HG03520 (cell line): ENCODE results near the gene MPP3.
"Not testable (repeated sequence)": the region's sequence is repeated elsewhere in the genome, so short reads cannot be mapped to it uniquely, and the experiment has no call there.

Source experiments
- ATAC-seq: cut with Tn5 transposase; IDR thresholded peaks from one replicate; pipeline ENCODE4 v1.9.1; 2021; ENCODE audit warnings: mild to moderate bottlenecking, moderate library complexity; ENCODE audit not compliant: unreplicated experiment

MPP3 gene

DNA sequence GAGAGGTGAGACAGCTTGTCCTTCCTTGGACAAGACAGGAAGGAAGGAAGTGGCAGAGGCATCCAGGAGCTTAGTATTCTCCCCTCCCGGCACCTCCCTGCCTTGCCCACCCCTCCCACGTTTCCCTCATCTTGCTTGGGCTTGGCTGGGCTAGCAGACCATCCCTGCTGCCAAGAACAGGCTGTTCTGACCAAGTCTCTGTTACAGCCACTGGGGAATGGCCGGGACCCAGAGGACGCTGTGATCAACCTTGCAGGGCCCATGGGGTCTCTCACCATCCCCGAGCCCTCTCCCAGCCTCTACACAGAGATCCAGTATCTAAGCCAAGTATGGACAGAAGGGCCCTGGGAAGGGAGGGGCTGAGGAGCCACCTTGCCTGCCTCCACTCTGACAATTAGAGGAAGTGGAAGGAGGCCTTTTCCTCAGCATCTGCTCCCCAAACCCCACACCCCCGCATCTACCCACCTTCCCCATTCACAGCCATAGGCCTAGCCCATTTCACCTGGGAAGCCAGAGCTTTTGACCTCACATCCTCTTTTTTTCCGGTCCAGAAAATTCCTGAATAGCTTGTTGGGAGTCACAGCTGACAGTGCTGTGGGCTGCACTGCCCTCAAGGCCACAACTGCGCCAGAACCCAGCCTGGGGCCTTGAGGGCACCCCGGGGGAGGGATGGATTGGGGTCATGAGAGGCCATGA is 28.1 kb upstream of the MPP3 start:
- ATAC-seq, result no peak

DNA sequence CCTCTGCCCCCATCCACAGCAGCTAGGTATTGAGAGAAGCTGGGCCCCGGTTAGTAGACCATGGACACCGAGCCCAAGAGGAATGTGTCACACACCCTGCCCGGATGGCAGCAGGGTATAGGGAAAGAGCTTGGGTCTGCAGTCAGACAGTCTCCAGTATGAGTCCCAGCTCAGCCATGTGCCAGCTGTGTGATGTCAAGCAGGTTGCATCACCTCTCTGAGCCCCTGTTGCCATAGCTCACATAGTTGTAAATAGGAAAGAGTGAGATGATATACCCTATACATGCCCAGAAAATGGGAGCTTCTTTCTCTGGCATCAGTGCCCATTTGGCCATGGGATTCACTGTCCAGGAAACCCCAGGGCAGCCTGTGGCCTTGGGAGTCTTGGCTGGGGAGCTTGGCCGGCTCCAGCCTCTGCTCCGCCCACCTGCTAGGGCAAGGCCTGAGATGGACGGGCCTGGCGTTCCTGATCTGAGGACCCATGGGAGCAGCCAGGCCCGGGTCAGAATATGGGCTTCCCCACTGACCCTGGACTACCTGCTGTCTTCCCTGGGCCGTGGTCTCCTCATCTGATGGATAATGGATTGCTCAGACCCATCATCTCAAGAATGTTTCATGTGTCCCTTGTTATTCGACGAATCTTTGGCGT is 27.3 kb upstream of the MPP3 start:
- no peak for ATAC-seq

DNA sequence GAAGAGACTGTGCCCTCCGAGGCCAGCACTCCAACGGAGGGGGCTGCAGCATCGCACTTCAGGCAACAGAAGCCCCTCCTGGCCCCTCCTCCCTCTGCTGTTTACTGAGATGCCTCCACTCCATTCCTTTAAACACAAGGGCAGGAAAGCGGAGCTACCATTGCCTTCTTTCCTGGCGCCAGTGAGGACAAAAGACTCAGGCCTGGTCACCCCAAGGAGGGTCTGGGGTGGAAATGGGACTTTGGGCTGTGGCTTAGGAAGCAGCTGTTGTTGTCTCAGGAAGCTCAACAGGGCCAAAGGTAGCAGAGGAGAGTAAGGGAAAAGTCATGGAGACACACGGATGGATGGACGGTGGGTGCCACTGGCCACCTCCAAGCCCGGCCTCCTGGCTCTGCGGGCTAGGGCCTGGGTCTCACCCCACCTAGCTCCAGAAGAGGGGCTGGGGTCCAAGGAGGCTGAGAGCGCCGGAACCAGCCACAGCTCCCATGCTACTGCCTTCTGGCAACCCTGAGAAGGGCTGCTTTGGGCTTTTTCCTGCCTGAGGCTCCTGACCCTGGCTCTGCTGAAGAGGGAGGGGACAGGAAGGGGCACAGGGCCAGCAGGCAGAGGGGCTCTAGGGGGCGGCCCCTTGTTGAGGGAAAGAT is 25.1 kb upstream of the MPP3 start:
- no peak for ATAC-seq

DNA sequence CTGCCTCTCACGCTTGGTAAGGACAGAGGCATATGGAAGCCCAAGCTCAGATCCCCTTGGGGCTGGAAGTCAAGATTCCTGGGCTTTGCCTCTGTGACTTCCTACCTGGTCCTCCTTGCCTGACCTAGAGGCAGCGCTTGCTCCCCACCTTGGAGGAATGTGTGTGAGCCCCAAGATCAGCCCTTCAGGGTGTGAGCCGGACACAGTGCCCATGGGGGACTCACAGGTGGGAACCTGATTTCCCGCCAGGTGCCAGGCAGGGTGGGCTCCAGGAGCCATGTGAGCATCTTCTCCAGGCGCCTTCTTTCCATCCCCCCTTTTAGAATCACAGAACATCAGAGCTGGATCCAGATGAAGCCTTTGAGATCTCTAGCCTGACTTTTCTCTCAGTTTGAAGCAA is 24.2 kb upstream of the MPP3 start:
- no peak for ATAC-seq

DNA sequence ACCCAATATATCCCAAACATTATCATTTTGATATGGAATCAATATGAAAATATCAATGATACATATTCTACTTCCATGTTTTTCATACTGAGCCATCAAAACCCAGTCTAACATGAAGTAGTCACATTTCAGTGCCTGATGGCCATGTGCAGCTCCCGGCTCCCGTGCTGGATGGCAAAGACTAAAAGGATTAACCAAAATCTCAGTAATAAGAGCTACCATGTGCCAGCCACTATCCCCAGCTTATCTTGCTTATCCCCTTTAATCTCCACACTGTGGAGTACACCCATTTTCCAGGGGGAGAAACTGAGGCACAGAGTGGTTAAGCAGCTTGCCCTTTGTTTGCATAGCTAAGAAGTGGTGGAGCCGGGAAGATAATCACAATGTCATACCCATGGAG is 23.2 kb upstream of the MPP3 start:
- no peak for ATAC-seq

DNA sequence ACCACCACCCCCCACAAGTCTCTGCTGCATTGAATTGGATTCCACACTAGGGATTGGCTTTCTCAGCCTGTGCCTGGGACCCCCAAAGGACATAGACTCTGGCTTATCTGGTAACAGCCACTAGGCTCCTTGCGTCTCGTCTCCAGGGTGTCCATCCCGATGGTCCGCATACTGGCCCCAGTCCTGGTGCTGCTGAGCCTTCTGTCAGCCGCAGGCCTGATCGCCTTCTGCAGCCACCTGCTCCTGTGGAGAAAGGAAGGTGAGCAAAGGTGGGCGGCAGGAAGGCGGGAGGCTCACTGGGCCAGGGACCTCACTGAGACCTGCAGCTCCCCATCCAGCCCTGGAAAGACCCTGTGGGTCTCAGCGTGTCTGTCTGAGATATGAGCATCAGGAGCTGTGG is 22.1 kb upstream of the MPP3 start:
- ATAC-seq, result no peak

DNA sequence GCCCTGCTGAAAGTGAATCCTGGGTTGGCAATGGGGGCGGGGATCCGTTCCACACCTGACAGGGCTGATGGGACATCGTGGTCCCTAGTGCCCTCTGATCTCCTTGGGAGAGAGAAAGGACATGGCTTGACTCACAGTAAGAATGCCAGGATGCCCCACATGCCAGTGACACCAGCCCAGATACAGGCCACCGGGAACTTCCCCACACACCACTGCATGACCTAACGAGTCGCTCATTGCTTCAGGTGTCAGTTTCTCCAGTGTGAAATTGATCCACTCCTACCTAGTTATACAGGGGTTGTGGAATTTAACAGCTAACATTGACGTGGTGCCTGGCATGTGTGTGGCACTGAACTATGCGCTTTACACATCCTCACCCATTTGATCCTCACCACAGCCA is 21.6 kb upstream of the MPP3 start:
- ATAC-seq, result no peak

DNA sequence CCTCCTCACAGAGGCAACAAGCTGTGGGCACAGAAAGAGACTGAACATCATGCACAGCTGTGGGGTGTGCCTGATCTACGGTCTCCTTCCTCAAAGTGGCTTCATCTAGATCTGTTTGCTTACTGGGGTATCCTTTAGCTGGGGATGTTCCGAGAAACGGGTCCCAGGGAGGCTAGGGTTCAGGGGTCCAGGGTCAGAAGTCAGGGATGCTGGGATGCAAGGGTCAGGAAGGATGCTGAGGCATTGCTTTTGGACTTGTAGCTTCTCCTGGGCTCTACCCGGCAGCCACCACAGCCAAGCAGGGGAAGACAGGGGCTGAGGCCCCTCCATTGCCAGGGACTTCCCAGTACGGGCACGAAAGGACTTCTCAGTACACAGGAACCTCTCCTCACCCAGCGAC is 20.6 kb upstream of the MPP3 start:
- ATAC-seq, result no peak

DNA sequence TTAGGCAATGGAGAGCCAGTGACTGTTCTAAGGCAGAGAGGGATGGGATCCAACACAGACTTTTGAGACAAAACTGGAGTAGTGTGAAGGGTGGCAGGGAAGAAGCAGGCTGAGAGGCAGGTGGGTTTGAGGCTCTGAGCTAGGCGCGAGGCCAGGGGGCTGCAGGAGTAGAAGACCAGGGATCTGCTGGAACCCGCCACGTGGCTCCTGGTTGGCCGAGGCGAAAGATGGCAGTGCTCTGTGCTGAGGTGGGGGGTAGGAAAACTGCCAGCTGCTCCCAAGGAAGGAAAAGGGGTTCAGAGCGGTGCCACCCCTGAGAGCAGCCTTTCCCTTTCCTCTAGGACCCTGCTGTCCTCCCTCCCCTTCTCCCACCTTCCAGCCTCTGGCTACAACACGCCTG is 19.6 kb upstream of the MPP3 start:
- ATAC-seq, result no peak

DNA sequence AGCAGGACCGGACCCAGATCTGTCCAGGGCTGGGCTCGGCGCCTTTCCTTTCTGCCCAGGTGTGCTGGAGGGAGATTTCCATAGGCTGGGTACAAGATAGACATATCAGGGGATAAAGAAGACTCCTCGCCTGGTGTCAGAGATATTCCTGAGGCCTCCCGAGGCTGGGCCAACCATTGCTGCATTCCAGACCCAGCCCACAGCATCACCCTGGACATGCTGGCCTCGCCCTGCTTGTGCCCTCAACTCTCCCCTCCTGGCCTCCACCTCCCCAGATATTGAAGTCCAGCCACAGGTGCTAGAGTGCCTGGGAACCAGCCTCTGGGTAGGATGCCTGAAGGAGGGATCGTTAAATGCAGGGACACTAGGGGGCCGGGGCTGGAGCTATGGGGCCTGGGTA is 16.2 kb upstream of the MPP3 start:
- ATAC-seq, result no peak

DNA sequence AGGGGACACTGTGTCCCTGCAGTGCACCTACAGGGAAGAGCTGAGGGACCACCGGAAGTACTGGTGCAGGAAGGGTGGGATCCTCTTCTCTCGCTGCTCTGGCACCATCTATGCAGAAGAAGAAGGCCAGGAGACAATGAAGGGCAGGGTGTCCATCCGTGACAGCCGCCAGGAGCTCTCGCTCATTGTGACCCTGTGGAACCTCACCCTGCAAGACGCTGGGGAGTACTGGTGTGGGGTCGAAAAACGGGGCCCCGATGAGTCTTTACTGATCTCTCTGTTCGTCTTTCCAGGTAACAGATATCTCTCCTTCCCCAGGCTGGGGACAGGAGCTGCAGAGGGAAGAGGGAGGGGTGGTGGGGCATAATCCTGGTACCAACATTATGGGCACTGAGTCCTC is 15.7 kb upstream of the MPP3 start:
- no peak for ATAC-seq

DNA sequence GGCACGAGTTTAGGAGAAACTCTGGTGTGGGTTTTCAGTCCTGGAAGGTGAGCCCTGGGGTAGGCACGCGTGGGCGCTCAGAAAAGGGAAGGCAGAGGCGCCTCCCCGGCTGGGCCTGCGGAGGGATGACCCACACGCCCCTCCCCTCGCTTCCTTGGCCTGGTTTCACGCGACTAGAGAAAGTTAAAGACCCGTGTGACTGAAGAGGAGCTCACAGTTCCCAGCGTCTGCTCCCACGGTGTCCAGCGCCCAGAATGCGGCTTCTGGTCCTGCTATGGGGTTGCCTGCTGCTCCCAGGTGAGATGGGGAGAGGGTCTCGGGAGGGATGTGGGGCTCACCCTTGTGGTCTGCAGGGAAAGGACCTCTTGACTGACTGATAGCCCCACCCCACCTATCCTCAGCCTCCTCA is 14.0 kb upstream of the MPP3 start, which contains the start of gene CD300LG:
TSS of gene CD300LG (plus strand) at position 214 of the 409 bp plus-strand sequence. CDS start at position 255, 41 bp downstream.
- no peak for ATAC-seq

DNA sequence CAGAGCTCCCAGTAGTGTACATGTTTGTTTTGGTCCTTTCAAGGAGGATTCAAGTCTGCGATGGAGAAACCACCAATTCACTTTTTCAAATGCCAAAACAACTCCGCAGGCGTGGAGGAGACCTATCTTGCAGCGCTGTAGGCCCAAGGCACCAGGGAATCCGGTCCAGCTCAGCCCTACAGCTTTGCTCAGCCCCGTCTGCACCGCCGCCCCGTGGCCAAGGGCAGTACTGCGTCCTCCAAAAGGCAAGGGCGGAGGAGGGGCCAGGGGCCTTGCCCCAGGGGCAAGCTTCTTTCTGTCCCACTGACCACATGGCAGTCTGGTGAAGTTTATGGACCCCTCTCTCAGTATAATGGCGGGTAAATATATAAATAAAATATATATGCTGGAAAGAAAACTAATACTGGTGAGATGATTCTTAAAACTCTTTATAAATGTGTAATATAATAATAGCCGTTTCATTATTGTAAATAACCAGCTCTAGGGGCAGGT is 13.3 kb upstream of the MPP3 start:
- no peak for ATAC-seq

DNA sequence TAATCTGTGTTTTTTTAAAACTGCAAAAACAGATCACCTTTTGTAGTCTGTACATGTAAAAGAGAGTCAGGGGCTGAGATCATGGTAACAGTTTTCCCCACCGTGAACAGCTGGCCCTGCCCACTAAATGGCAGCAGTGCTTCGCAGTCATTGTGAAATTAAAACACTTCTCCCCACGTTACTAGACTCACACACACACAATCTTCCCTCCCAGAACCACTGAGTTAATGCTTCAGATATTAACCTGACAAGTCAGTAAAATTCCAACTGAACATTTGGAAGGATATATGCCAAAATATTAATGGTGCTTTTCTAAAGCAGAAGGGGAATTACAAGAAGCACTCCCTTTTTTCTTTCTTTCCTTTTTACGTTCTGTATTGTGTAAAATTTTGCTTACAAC is 12.8 kb upstream of the MPP3 start:
- no peak for ATAC-seq

DNA sequence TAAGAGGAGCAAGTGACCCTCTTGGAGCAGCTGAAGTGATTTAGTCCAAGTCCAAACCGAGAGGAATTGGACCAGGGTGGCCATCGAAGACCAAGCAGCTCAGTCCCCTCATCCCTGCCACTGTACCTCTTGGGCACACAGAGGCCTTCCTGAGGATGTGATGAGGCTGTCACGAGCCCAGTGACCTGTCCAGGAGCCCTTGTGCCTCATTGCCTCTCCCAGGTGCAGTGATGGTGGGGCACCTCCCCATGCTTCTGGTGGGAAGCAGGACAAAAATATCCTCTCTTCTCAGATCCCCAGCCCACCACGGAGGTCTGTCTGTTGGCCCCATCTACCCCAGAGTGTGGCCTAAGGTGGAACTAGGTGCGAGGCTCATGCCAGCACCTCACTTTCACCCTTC is 11.3 kb upstream of the MPP3 start:
- ATAC-seq, result no peak

DNA sequence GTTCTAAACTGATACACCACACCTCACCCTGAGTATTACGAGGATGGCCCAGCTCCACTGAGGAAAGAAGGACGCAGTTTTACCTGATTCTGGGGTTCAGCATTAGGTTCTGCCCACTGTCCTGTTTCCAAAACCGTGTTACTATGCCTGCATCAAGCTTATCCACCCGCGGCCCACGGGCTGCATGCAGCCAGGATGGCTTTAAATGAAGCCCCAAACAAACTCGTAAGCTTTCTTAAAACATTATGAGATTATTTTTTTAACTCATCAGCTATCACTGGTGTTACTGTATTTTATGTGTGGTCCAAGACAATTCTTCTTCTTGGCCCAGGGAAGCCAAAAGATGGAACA is 10.0 kb upstream of the MPP3 start:
- ATAC-seq, result no peak

DNA sequence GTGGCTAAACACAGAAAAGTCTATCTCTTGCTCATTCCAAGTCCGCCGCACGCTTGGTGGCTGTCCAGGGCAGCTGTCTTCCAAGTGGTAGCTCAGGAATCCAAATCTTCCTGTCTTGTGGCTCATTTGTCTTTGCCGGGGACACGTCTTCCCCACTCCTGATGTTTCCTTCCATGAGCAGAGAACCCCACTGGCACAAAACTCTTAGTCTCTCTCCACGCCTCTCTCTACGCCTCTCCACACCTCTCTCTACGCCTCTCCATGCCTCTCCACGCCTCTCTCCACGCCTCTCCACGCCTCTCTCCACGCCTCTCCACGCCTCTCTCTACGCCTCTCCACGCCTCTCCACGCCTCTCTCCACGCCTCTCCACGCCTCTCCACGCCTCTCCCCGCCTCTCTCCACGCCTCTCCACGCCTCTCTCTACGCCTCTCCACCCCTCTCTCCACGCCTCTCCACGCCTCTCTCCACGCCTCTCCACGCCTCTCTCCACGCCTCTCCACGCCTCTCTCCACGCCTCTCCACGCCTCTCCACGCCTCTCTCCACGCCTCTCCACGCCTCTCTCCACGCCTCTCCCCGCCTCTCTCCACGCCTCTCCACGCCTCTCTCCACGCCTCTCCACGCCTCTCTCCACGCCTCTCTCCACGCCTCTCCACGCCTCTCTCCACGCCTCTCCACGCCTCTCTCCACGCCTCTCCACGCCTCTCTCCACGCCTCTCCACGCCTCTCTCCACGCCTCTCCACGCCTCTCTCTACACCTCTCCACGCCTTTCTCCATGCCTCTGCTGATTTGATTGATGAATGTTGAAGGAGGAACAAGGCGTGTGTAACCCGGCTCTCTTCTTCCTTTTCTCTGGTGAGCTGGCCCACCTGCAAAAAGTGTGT is 9.4 kb upstream of the MPP3 start:
- ATAC-seq, result not testable (repeated sequence)

DNA sequence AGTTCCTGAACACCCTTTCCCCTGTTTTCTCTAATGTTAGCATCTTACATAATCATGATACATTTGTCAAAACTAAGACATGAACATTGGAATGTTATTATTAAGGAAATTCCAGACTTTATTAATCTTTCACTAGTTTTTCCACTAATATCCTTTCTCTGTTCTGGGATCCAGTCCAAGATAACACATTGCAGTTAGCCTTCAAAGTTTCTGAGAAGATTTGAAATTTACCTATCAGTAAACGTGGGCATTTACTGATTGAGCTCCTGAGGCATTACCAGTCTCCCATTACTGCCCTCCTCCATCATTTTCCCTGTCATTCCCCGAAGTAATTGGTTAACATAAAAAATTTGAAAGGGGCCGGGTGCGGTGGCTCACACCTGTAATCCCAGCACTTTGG is 8.3 kb upstream of the MPP3 start:
- no peak for ATAC-seq

DNA sequence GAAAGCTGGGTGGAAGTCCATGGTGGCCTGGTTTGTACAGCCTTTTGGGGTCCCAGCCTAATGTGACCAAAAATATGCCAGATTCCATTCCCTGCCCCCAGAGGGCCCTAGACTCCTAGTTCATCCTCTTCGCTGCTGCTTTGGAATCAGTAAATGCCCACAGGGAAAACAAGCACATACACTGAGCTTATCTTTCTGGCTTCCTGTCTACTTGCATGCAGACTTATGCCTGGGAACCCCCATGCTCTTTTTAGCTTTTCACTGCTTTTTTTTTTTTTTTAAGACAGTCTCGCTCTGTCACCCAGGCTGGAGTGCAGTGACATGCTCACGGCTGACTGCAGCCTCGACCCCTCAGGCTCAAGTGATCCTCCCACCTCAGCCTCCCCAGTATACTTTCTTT is 7.9 kb upstream of the MPP3 start:
- ATAC-seq, result no peak

DNA sequence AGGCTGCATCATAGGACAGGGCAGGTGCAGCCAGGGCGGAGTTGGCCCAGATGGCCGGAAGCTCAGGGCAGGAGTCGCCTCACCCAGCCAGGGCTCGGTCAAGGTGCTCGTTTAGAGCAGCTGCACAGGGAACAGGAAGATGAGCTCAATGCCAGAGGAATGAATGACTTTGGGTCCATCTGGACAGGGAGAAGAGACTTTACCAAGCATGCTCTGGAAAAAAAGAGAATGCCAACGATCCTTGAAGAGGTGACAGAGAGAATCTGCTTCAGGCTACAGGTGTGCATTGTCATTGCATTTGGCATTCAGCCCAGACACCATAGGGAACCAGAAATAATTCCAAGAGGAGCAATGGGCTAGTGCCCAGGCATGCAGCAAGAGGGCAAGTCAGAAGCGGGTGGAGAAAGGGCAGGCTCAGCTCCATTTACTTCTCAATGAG is 6.7 kb upstream of the MPP3 start:
- no peak for ATAC-seq

DNA sequence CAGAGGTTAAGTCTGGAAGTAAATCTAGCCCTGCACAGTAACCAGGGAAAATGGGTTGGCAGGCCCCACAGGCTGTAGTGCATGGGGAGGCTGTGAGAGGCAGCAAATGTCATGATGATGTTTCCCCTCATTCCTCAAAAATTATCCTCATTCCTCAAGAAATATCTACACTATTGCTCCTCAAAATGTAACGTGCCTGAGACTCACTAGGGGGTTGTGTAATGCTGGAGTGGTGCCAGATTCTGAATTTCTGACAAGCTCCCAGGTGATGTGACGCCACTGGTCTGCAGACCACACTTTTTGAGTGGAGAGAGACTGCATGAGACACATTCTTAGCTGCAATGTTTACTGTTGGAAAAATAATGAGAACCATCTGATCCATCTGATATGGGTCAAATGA is 1.2 kb upstream of the MPP3 start:
- ATAC-seq, result no peak
